ENCODE measurements around the gene C10orf143.

DNA sequence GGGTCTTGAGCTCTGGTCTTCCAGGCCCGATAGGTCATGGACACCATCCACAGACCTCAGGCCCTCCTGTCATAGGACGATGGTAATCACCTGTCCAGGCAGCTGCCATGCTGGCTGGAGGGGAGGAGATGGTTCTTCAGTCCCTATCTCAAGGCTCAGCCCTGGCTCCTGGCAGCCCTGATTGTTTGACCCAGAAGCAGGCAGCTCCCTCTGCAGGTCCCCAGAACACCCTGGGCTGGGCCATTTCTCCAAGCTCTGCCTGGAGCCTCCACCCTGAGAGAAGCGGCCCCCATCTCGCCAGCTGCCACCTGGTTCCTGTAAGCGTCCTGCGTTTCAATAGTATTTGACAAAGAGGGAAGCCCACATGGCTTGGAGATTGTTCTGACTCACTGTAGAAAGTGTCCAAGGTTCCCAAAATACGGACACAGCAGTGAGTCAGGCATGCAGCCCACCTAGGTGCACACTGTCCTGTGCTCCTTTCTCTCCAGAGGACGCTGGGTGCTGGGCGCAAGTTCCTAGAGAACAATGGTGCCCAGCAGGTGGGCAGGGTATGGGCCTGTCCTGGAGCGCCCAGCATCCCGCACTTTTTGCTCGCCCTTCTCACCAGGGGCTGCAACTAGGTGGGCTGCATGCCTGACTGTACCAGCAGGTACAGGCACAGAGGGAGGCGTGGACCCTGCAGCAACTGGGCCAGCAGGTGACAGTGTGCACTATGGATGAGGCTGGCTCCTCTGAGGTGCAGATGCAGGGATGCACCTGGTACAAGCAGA is 74.1 kb downstream of the C10orf143 start:
- TF ChIP-seq, protein P1, sequence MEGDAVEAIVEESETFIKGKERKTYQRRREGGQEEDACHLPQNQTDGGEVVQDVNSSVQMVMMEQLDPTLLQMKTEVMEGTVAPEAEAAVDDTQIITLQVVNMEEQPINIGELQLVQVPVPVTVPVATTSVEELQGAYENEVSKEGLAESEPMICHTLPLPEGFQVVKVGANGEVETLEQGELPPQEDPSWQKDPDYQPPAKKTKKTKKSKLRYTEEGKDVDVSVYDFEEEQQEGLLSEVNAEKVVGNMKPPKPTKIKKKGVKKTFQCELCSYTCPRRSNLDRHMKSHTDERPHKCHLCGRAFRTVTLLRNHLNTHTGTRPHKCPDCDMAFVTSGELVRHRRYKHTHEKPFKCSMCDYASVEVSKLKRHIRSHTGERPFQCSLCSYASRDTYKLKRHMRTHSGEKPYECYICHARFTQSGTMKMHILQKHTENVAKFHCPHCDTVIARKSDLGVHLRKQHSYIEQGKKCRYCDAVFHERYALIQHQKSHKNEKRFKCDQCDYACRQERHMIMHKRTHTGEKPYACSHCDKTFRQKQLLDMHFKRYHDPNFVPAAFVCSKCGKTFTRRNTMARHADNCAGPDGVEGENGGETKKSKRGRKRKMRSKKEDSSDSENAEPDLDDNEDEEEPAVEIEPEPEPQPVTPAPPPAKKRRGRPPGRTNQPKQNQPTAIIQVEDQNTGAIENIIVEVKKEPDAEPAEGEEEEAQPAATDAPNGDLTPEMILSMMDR (IDR thresholded peaks at IDR 0.05), result no peak
- no peak for TF ChIP-seq POLR2A (IDR thresholded peaks at IDR 0.05)

Measured in Peyer's patch (tissue), 4 donors.